HUES48 (cell line): ENCODE measurements around the gene LRCH2.

ENCODE experiments used
- H3K27ac ChIP-seq: one replicate; pipeline ENCODE4 v1.7.0; 2013; ENCODE audit warnings: low read depth, low read length, inconsistent platforms
- H3K27me3 ChIP-seq: 2 replicates; pipeline ENCODE4 v1.6.1; 2013; ENCODE audit warnings: mild to moderate bottlenecking, low read length; ENCODE audit not compliant: control insufficient read depth, insufficient read depth
- H3K36me3 ChIP-seq: 2 replicates; pipeline ENCODE4 v1.6.1; 2013; ENCODE audit warnings: low read length; ENCODE audit not compliant: control insufficient read depth, insufficient read depth
- H3K4me1 ChIP-seq: 2 replicates; pipeline ENCODE4 v1.6.1; 2013; ENCODE audit warnings: mild to moderate bottlenecking, low read length; ENCODE audit not compliant: control insufficient read depth, insufficient read depth
- H3K4me3 ChIP-seq: 2 replicates; pipeline ENCODE4 v1.5.1; 2013; ENCODE audit warnings: mild to moderate bottlenecking, low read depth, low read length
- H3K9ac ChIP-seq: 2 replicates; pipeline ENCODE4 v1.6.1; 2013; ENCODE audit warnings: mild to moderate bottlenecking, low read depth, low read length, moderate library complexity
- H3K9me3 ChIP-seq: 2 replicates; pipeline ENCODE4 v1.6.1; 2013; ENCODE audit warnings: low read length; ENCODE audit not compliant: control insufficient read depth, insufficient read depth

The LRCH2 gene

GRCh38 chrX:115065304-115065703 lies 168.6 kb downstream of the LRCH2 start:
- H3K4me3 ChIP-seq: no peak overlapping the region
- H3K4me1 ChIP-seq: no peaks in the 10 kb centered on the region
- no peaks in the 10 kb centered on the region; the same call in none of the 2 replicates for H3K27me3 ChIP-seq
- H3K27ac ChIP-seq: no peak overlapping the region
- H3K36me3 ChIP-seq: no peaks in the 10 kb centered on the region
- no peak overlapping the region for H3K9ac ChIP-seq
- H3K9me3 ChIP-seq: 0 out of 2 replicates have a peak, but pooled peaks cover 6% of the 10 kb centered on the region
